H1 (cell line): ENCODE measurements around the gene SPPL3. TPM values are rescaled to one million over a fixed set of nuclear protein-coding genes. Genes with fewer than 3 reads are reported as not detected.

Experiments
- CTCF ChIA-PET: fragments of 300-600 bp; sonication (Branson Sonifier 250); formaldehyde crosslinking; loops from one replicate; lab custom pipeline; 2021; ENCODE audit not compliant: partially characterized antibody; lab: Charles Lee
- POLR2A ChIA-PET: fragments of 300-600 bp; sonication (Branson Sonifier 250); formaldehyde crosslinking; loops from one replicate; lab custom pipeline; 2021; ENCODE audit warnings: inconsistent platforms; ENCODE audit not compliant: partially characterized antibody; lab: Charles Lee
- DNase-seq, 2 experiments: peaks; one replicate each; pipeline versions ENCODE4 v3.0.0 to v3.0.0-alpha.2; 2010 to 2022; ENCODE audit warnings: low spot score in 2 of 2, low read depth in 1 of 2, mixed read lengths in 1 of 2
- FAIRE-seq: peaks from 2 replicates; lab custom pipeline; 2011; peaks lifted over from hg19 to GRCh38; lab: Jason Lieb, UNC
- H2AFZ ChIP-seq: 2 replicates; pipeline ENCODE4 v1.8.1; 2012; ENCODE audit warnings: low read length, inconsistent platforms
- H2AK5ac ChIP-seq: 2 replicates; pipeline ENCODE4 v1.6.1; 2013; ENCODE audit warnings: low read depth, low read length
- H2BK120ac ChIP-seq: replicated peaks from 2 replicates; pipeline ENCODE3; 2013; ENCODE audit warnings: low read depth, low read length, inconsistent platforms
- H2BK12ac ChIP-seq: 2 replicates; pipeline ENCODE4 v1.6.1; 2013; ENCODE audit warnings: low read depth, low read length
- H2BK15ac ChIP-seq: 2 replicates; pipeline ENCODE4 v1.6.1; 2013; ENCODE audit warnings: low read length
- H2BK20ac ChIP-seq: 2 replicates; pipeline ENCODE4 v1.6.1; 2013; ENCODE audit warnings: low read length
- H2BK5ac ChIP-seq: 2 replicates; pipeline ENCODE4 v1.6.1; 2013; ENCODE audit warnings: low read depth, low read length
- H3K14ac ChIP-seq: 2 replicates; pipeline ENCODE4 v1.6.1; 2013; ENCODE audit warnings: inconsistent platforms; ENCODE audit not compliant: insufficient read length
- H3K18ac ChIP-seq: 2 replicates; pipeline ENCODE4 v1.6.1; 2013; ENCODE audit warnings: low read length; ENCODE audit errors: extremely low read depth
- H3K23ac ChIP-seq: 2 replicates; pipeline ENCODE4 v1.6.1; 2013; ENCODE audit warnings: inconsistent platforms; ENCODE audit not compliant: insufficient read length
- H3K23me2 ChIP-seq: 2 replicates; pipeline ENCODE4 v1.6.1; 2013; ENCODE audit warnings: low read depth, low read length
- H3K27ac ChIP-seq: 2 replicates; pipeline ENCODE4 v1.6.1; 2011; ENCODE audit warnings: low read depth, low read length, inconsistent platforms
- H3K27me3 ChIP-seq, 4 experiments: replicated peaks in 1 of 4; 1 replicate in 1 of 4; 2 replicates in 3 of 4; pipeline versions ENCODE4 v1.6.1 to v1.8.1; 2011 to 2013; ENCODE audit warnings: low read length in 3 of 4, mild to moderate bottlenecking in 3 of 4, inconsistent platforms in 2 of 4, mixed read lengths in 2 of 4, moderate library complexity in 1 of 4; ENCODE audit not compliant: control insufficient read depth in 3 of 4, insufficient read depth in 3 of 4; ENCODE audit errors: extremely low read depth in 1 of 4
- H3K36me3 ChIP-seq, 4 experiments: 2 replicates each; pipeline versions ENCODE4 v1.6.1 to v1.8.1; 2011 to 2013; ENCODE audit warnings: mild to moderate bottlenecking in 4 of 4, low read length in 3 of 4, moderate library complexity in 2 of 4, control low read depth in 1 of 4, inconsistent platforms in 1 of 4; ENCODE audit not compliant: insufficient read depth in 4 of 4, control insufficient read depth in 2 of 4
- H3K4ac ChIP-seq: replicated peaks from 2 replicates; pipeline ENCODE3; 2013; ENCODE audit warnings: low read length, low read depth, mixed read lengths, inconsistent platforms; ENCODE audit not compliant: insufficient read length
- H3K4me1 ChIP-seq, 4 experiments: replicated peaks in 1 of 4; 1 replicate in 1 of 4; 2 replicates in 3 of 4; pipeline versions ENCODE4 v1.6.1 to v1.8.1; 2011 to 2013; ENCODE audit warnings: low read length in 3 of 4, inconsistent platforms in 2 of 4, mixed read lengths in 1 of 4; ENCODE audit not compliant: insufficient read depth in 4 of 4, control insufficient read depth in 3 of 4
- H3K4me2 ChIP-seq, 2 experiments: 2 replicates each; pipeline versions ENCODE4 v1.6.1 to v1.8.1; 2011 to 2013; ENCODE audit warnings: low read depth in 2 of 2, low read length in 2 of 2, control low read depth in 1 of 2, inconsistent platforms in 1 of 2, mild to moderate bottlenecking in 1 of 2; ENCODE audit not compliant: insufficient read depth in 1 of 2
- H3K4me3 ChIP-seq, 4 experiments: fragments of 200-600, 300-600 bp in 1 of 4; sonication (generic), shearing (Covaris generic), sonication (Bioruptor Twin) in 1 of 4; 2 replicates each; pipeline versions ENCODE4 v1.5.1 to v1.8.1; 2011 to 2016; ENCODE audit warnings: low read length in 4 of 4, low read depth in 3 of 4, control low read depth in 2 of 4, inconsistent platforms in 2 of 4, mild to moderate bottlenecking in 2 of 4, mixed read lengths in 1 of 4, moderate library complexity in 1 of 4; ENCODE audit not compliant: insufficient read depth in 2 of 4; ENCODE audit errors: extremely low read depth in 1 of 4
- H3K56ac ChIP-seq: replicated peaks from 2 replicates; pipeline ENCODE3; 2013; ENCODE audit warnings: low read depth, mild to moderate bottlenecking, mixed read lengths, low read length, inconsistent platforms; ENCODE audit not compliant: insufficient read length
- H3K79me1 ChIP-seq: 2 replicates; pipeline ENCODE4 v1.6.1; 2013; ENCODE audit warnings: low read depth, low read length, control low read depth
- H3K79me2 ChIP-seq, 2 experiments: 2 replicates each; pipeline versions ENCODE4 v1.6.1 to v1.8.1; 2012 to 2013; ENCODE audit warnings: low read length in 2 of 2, mild to moderate bottlenecking in 2 of 2, inconsistent platforms in 1 of 2; ENCODE audit not compliant: insufficient read depth in 2 of 2, control insufficient read depth in 1 of 2
- H3K9ac ChIP-seq, 4 experiments: replicated peaks in 1 of 4; 1 replicate in 1 of 4; 2 replicates in 3 of 4; pipeline versions ENCODE4 v1.6.1 to v1.8.1; 2011 to 2013; ENCODE audit warnings: low read depth in 3 of 4, low read length in 3 of 4, control low read depth in 2 of 4, mild to moderate bottlenecking in 2 of 4, moderate library complexity in 2 of 4, inconsistent platforms in 1 of 4; ENCODE audit errors: extremely low read depth in 1 of 4
- H3K9me3 ChIP-seq, 2 experiments: 2 replicates each; pipeline versions ENCODE4 v1.6.1 to v1.8.1; 2012 to 2013; ENCODE audit warnings: mild to moderate bottlenecking in 2 of 2, moderate library complexity in 2 of 2, control low read depth in 1 of 2, inconsistent platforms in 1 of 2, low read depth in 1 of 2, low read length in 1 of 2, mixed read lengths in 1 of 2; ENCODE audit not compliant: insufficient read depth in 2 of 2
- H4K20me1 ChIP-seq, 2 experiments: replicated peaks in 1 of 2; 2 replicates each; pipeline versions ENCODE3 to v1.8.1; 2011 to 2013; ENCODE audit warnings: inconsistent platforms in 2 of 2, low read length in 2 of 2, mild to moderate bottlenecking in 1 of 2; ENCODE audit not compliant: insufficient read depth in 2 of 2, control insufficient read depth in 1 of 2
- H4K5ac ChIP-seq: 2 replicates; pipeline ENCODE4 v1.6.1; 2013; ENCODE audit warnings: low read length, low read depth, mixed read lengths, inconsistent platforms; ENCODE audit not compliant: insufficient read length
- H4K8ac ChIP-seq: 2 replicates; pipeline ENCODE4 v1.8.0; 2013; ENCODE audit warnings: mild to moderate bottlenecking, moderate library complexity, low read length, inconsistent platforms; ENCODE audit not compliant: insufficient read depth; ENCODE audit errors: extremely low read depth
- H4K91ac ChIP-seq: replicated peaks from 2 replicates; pipeline ENCODE3; 2013; ENCODE audit warnings: low read length, mixed read lengths, inconsistent platforms; ENCODE audit not compliant: insufficient read length
- ASH2L ChIP-seq: fragments of 200-600, 300-600 bp; sonication (generic); IDR thresholded peaks from one replicate; pipeline ENCODE4 v1.7.1; 2017; ENCODE audit warnings: low read length
- BRCA1 ChIP-seq: IDR thresholded peaks from 2 replicates; pipeline ENCODE4 v1.6.1; 2012; ENCODE audit warnings: low read depth, low read length, improper control_type of control experiment
- CBX5 ChIP-seq: fragments of 300-800, 300-1000 bp; sonication (generic); IDR thresholded peaks from 2 replicates; pipeline ENCODE4 v1.7.1; 2016; ENCODE audit warnings: antibody characterized with exemption, low read length, low read depth
- CHD2 ChIP-seq: IDR thresholded peaks from 2 replicates; pipeline ENCODE4 v1.6.1; 2012; ENCODE audit warnings: low read length, improper control_type of control experiment
- HDAC6 ChIP-seq: IDR thresholded peaks from one replicate; pipeline ENCODE4 v1.7.1; 2012; ENCODE audit warnings: low read depth, mild to moderate bottlenecking, inconsistent platforms, low read length, moderate library complexity
- JUN ChIP-seq: IDR thresholded peaks from 2 replicates; pipeline ENCODE4 v1.6.1; 2011; ENCODE audit warnings: low read depth, mild to moderate bottlenecking, improper control_type of control experiment, low read length
- NRF1 ChIP-seq: IDR thresholded peaks from 2 replicates; pipeline ENCODE4 v1.6.1; 2011; ENCODE audit warnings: mild to moderate bottlenecking, low read depth, low read length, improper control_type of control experiment
- POLR2A ChIP-seq, 2 experiments: IDR thresholded peaks; 1 replicate in 1 of 2; 2 replicates in 1 of 2; pipeline ENCODE4 v1.6.1; 2011; ENCODE audit warnings: low read depth in 2 of 2, low read length in 2 of 2, mild to moderate bottlenecking in 2 of 2; ENCODE audit errors: control extremely low read depth in 1 of 2
- RXRA ChIP-seq: IDR thresholded peaks from 2 replicates; pipeline ENCODE4 v1.6.1; 2011; ENCODE audit warnings: low read depth, mild to moderate bottlenecking, low read length, moderate library complexity; ENCODE audit not compliant: insufficient read depth
- YY1 ChIP-seq: IDR thresholded peaks from 2 replicates; pipeline ENCODE4 v1.6.1; 2011; ENCODE audit warnings: low read depth, mild to moderate bottlenecking, low read length
- ZNF274 ChIP-seq: IDR thresholded peaks from 2 replicates; pipeline ENCODE4 v1.7.0; 2012; ENCODE audit warnings: low read length, borderline replicate concordance; ENCODE audit errors: extremely low read depth
- WGBS, 2 experiments: shearing (Covaris generic) in 1 of 2; methylation state at CpG; one replicate each; pipeline versions ENCODE4 v1.1.6 to v1.1.7; 2013 to 2015; ENCODE audit warnings: low lambda C conversion rate in 2 of 2, mixed read lengths in 2 of 2, inconsistent platforms in 1 of 2, low coverage in 1 of 2, missing lambda C conversion rate in 1 of 2; ENCODE audit not compliant: insufficient replicate concordance in 2 of 2, insufficient coverage in 1 of 2, insufficient read length in 1 of 2; ENCODE audit errors: extremely low coverage in 1 of 2, missing lambda C conversion rate in 1 of 2; 5-methylcytosine and 5-hydroxymethylcytosine counted together
- polyA plus RNA-seq, 7 experiments: library from polyadenylated mRNA; depleted of rRNA in 3 of 7; stranded (reverse) in 5 of 7; unstranded in 2 of 7; fragments of >200 nt in 5 of 7; fragments of 200-250 nt in 2 of 7; gene quantifications; 1 replicate in 5 of 7; 2 replicates in 1 of 7; 4 replicates in 1 of 7; pipeline versions ENCODE4 v1.2.1 to v1.2.3, GENCODE V29; 2011 to 2013; ENCODE audit warnings: missing spikeins in 2 of 7, mixed read lengths in 2 of 7
- total RNA-seq: library from RNA; stranded (reverse); fragmentation: NEBNext Ultra II Directional; extraction: Animal tissue kit (Norgen Biotek cat#: 25700); gene quantifications from 2 replicates; pipeline ENCODE4 v1.2.1, GENCODE V29; 2021
- TF ChIP-seq, protein P1 (sequence below), 3 experiments: IDR thresholded peaks; 1 replicate in 2 of 3; 2 replicates in 1 of 3; pipeline versions ENCODE4 v1.5.1 to v1.6.1; 2011; ENCODE audit warnings: low read length in 3 of 3, mild to moderate bottlenecking in 3 of 3, inconsistent platforms in 2 of 3, low read depth in 1 of 3, moderate library complexity in 1 of 3; ENCODE audit not compliant: insufficient read depth in 1 of 3; ENCODE audit errors: control extremely low read depth in 1 of 3

SPPL3 gene
- total and polyA plus RNA-seq, 2 of the 8 experiments (the other 6 are each of a cell fraction or from before 2014, with no cell fraction given), result 27.3 to 48.4 TPM

DNA sequence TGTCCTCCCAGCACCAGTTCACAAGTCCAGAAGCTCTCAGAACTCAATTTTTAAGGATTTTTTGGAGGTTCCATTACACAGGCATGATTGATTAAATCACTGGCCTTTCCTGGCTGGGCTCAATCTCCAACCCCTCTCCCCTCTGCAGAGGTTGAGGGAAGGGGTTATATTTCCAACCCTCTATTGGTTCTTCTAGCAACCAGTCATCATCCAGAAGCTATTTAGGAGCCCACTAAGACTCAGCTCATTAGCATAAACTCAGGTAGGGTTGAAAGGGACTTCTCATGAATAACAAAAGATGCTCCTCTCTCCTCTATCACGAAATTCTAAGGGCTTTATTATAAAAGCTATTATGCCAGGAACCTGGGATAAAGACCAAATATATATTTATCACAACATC is 41.5 kb downstream of the SPPL3 start:
- no peak for DNase-seq
- Histone ChIP-seq H2AFZ (no peak overlapping the region), H4K5ac (no peak overlapping the region), H3K23ac (no peak overlapping the region), H3K79me1 (peaks cover 6% of the 10 kb centered on the region; the same call in 1 of the 2 replicates), H3K9ac (no peak overlapping the region), H3K18ac (no peak overlapping the region; the same call in 1 of the 2 replicates), H3K27ac (no peak overlapping the region), H3K27me3 (no peaks in the 10 kb centered on the region), H4K8ac (no peak overlapping the region; the same call in 1 of the 2 replicates), H3K4me2 (peak overlapping the region; percentile 16 to 27; a peak in 2 of 4 replicates), H2BK120ac (no peak overlapping the region), H4K91ac (no peak overlapping the region), H2AK5ac (no peak overlapping the region), H3K23me2 (no peaks in the 10 kb centered on the region), H3K9me3 (no peaks in the 10 kb centered on the region), H2BK15ac (no peak overlapping the region), H4K20me1 (no peaks in the 10 kb centered on the region), H3K14ac (no peak overlapping the region), H3K79me2 (peaks cover 0 to 63% of the 10 kb centered on the region in 2 experiments; a peak in 2 of 4 replicates), H3K4ac (no peak overlapping the region), H2BK5ac (no peak overlapping the region), H2BK12ac (no peak overlapping the region), H3K4me3 (no peak overlapping the region), H3K56ac (no peak overlapping the region), H3K4me1 (peaks cover 0 to 5% (median 0%) of the 10 kb centered on the region in 4 experiments; a peak in 2 of 7 replicates), H3K36me3 (peaks cover 0 to 3% (median 0%) of the 10 kb centered on the region in 4 experiments; a peak in 1 of 8 replicates), H2BK20ac (no peak overlapping the region)
- peak; percentile 57 for FAIRE-seq
- 45% methylated on average over 1 of the region's 1 CpG; no CpG with 5 or more reads in 1 of the 2 experiments for WGBS, 2 experiments
- CTCF ChIA-PET, result interaction anchor here (0.7 to 1.4 kb wide), 4 partner anchors 31 to 213 kb away, joined by 3 to 4 read pairs (median 3); no protein-coding TSS in a partner anchor
- POLR2A ChIA-PET, result interaction anchor here (1.0 to 1.7 kb wide), 2 partner anchors 10 to 11 kb away, joined by 5 to 6 read pairs; no protein-coding TSS in a partner anchor
- TF ChIP-seq ASH2L (no peak), POLR2A (IDR thresholded peaks at IDR 0.05; ENCODE audit: control extremely low read depth in 1 of 2, low read depth in 2 of 2, low read length in 2 of 2) (no peak), ZNF274 (no peak), YY1 (no peak), CBX5 (no peak), BRCA1 (no peak), RXRA (no peak), HDAC6 (no peak), CHD2 (no peak), JUN (no peak), NRF1 (no peak)
- TF ChIP-seq, protein P1, sequence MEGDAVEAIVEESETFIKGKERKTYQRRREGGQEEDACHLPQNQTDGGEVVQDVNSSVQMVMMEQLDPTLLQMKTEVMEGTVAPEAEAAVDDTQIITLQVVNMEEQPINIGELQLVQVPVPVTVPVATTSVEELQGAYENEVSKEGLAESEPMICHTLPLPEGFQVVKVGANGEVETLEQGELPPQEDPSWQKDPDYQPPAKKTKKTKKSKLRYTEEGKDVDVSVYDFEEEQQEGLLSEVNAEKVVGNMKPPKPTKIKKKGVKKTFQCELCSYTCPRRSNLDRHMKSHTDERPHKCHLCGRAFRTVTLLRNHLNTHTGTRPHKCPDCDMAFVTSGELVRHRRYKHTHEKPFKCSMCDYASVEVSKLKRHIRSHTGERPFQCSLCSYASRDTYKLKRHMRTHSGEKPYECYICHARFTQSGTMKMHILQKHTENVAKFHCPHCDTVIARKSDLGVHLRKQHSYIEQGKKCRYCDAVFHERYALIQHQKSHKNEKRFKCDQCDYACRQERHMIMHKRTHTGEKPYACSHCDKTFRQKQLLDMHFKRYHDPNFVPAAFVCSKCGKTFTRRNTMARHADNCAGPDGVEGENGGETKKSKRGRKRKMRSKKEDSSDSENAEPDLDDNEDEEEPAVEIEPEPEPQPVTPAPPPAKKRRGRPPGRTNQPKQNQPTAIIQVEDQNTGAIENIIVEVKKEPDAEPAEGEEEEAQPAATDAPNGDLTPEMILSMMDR (IDR thresholded peaks at IDR 0.05; ENCODE audit: control extremely low read depth in 1 of 3, insufficient read depth in 1 of 3, low read depth in 1 of 3, low read length in 3 of 3), result no peak
